AG04450 (cell line): Measurements from ENCODE around the gene TRAK1. TPM values are rescaled to one million over a fixed set of nuclear protein-coding genes. Genes with fewer than 3 reads are reported as not detected.

ENCODE experiments used
- CTCF ChIA-PET: fragments of 300-600, 350-600 bp; formaldehyde crosslinking; extraction: SDS; loops from one replicate; lab custom pipeline; 2022; ENCODE audit warnings: antibody characterized with exemption, inconsistent platforms; lab: Charles Lee
- POLR2A ChIA-PET: fragments of 350-600 bp; formaldehyde crosslinking; extraction: SDS; loops from one replicate; lab custom pipeline; 2021; ENCODE audit warnings: antibody characterized with exemption, inconsistent platforms; lab: Yijun Ruan, JAX
- DNase-seq: peaks from one replicate; pipeline ENCODE4 v3.0.0-alpha.2; 2011; ENCODE audit warnings: low read depth, low spot score
- H3K27ac ChIP-seq: one replicate; pipeline ENCODE4 v1.5.1; 2012; ENCODE audit warnings: low read depth, low read length, control low read depth
- H3K27me3 ChIP-seq: one replicate; pipeline ENCODE4 v1.6.0; 2012; ENCODE audit warnings: low read length; ENCODE audit not compliant: control insufficient read depth, insufficient read depth
- H3K4me3 ChIP-seq: 2 replicates; pipeline ENCODE4 v1.5.1; 2011; ENCODE audit warnings: mild to moderate bottlenecking, low read depth, low read length, control low read depth
- H3K9me3 ChIP-seq: 2 replicates; pipeline ENCODE4 v1.5.1; 2012; ENCODE audit warnings: low read length; ENCODE audit not compliant: control insufficient read depth, insufficient read depth
- polyA plus RNA-seq: library from polyadenylated mRNA; depleted of rRNA; stranded (reverse); fragments of >200 nt; gene quantifications from 2 replicates; pipeline ENCODE4 v1.2.3, GENCODE V29; 2011
- TF ChIP-seq, protein P1 (sequence below): IDR thresholded peaks from 2 replicates; pipeline ENCODE4 v1.5.1; 2011; ENCODE audit warnings: low read depth, low read length, control low read depth, inconsistent platforms

The TRAK1 gene
- polyA plus RNA-seq, 1 experiment = 22.3 TPM

DNA sequence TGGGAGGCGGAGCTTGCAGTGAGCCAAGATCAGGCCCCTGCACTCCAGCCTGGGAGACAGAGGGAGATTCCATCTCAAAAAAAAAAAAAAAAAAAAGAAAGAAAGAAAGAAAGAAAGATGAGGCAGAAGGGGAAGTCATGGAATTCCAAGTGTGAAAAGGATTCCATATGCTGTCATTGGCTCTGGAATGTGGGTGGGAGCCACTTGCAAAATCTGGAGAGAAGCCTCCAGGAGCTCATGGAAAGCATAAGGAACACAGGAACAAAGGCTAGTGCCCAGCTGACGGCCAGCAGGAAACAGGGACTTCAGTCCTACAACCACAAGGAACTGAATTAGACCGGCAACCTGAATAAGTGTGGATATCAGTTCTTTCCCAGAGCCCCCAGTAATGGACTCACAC is 12.5 kb upstream of the TRAK1 start:
- CTCF ChIA-PET = interaction anchor here (0.7 to 4.6 kb wide), 3 partner anchors 21 to 190 kb away, joined by 3 to 25 read pairs (median 4); no protein-coding TSS in a partner anchor
- H3K4me3 ChIP-seq = no peak overlapping the region
- no peak for DNase-seq
- H3K27me3 ChIP-seq = no peaks in the 10 kb centered on the region
- peaks cover 3% of the 10 kb centered on the region; the same call in 1 of the 2 replicates for H3K9me3 ChIP-seq
- POLR2A ChIA-PET = no interaction called here
- TF ChIP-seq, protein P1, sequence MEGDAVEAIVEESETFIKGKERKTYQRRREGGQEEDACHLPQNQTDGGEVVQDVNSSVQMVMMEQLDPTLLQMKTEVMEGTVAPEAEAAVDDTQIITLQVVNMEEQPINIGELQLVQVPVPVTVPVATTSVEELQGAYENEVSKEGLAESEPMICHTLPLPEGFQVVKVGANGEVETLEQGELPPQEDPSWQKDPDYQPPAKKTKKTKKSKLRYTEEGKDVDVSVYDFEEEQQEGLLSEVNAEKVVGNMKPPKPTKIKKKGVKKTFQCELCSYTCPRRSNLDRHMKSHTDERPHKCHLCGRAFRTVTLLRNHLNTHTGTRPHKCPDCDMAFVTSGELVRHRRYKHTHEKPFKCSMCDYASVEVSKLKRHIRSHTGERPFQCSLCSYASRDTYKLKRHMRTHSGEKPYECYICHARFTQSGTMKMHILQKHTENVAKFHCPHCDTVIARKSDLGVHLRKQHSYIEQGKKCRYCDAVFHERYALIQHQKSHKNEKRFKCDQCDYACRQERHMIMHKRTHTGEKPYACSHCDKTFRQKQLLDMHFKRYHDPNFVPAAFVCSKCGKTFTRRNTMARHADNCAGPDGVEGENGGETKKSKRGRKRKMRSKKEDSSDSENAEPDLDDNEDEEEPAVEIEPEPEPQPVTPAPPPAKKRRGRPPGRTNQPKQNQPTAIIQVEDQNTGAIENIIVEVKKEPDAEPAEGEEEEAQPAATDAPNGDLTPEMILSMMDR = no peak
- no peak overlapping the region for H3K27ac ChIP-seq

DNA sequence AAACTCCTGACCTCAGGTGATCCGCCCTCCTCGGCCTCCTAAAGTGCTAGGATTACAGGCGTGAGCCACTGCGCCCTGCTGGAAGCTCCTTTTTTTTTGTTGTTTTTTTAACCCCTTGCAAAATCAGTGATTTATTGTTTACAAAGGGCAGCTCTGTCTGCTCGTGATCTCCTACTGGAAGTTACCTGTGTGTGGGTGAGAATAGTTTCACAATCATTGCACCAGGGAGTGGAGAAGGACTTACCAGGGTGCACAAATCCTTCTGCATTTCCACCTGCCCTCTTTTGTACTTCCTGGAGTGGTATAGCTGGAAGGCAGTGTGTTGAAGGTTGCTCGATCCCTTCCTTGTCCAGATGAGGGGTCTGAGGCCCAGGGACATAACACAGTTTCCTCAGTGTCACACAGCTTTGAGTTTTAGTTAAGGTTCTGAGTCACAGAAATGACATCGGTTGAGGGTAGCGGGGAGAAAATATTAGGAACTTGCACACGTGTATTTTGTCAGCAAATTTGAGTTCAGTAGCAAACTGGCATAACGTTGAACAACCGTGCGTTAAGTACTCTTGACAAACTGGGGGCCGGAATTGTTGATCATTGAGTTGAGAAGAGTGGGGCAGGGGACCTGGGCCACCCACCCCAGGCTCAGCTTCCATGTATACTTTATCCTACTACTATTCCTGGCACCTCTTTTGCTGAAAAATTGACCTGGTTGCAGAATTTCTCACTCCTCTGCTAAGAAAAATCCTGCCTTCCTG is 11.3 kb upstream of the TRAK1 start:
- H3K27me3 ChIP-seq = no peaks in the 10 kb centered on the region
- peaks cover 3% of the 10 kb centered on the region; the same call in 1 of the 2 replicates for H3K9me3 ChIP-seq
- TF ChIP-seq, protein P1 = no peak
- ChIA-PET POLR2A (interaction anchor here (1.3 kb wide), 1 partner anchor 13 kb away, joined by 4 read pairs; no protein-coding TSS in a partner anchor), CTCF (interaction anchor here (0.6 to 4.6 kb wide), 3 partner anchors 19 to 746 kb away, joined by 4 to 25 read pairs (median 6); no protein-coding TSS in a partner anchor)
- no peak overlapping the region for H3K4me3 ChIP-seq
- no peak for DNase-seq
- H3K27ac ChIP-seq = no peak overlapping the region

DNA sequence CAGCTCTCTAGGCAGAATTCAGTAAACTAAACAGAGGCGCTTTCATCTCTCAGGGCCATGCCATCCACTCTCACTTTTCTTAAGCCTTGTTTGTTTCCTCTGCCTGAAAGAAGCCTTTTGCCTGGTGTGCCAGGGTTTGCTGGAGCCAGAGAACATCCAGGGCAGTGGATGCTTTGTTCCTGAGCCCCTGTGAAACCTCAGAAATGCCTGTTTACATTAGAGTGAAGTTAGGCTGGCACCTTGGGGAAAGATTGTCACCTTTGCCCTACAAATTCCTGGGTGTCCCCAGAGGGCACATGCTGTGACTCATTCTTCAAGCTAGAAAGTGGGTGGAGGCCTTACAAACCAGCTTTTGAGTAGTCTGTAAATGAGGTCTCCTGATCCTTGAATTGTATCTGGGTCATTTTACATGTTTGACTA is 10.7 kb upstream of the TRAK1 start:
- H3K4me3 ChIP-seq = no peak overlapping the region
- no peak overlapping the region for H3K27ac ChIP-seq
- CTCF ChIA-PET = interaction anchor here (4.6 kb wide), 1 partner anchor 19 kb away, joined by 25 read pairs; no protein-coding TSS in a partner anchor

DNA sequence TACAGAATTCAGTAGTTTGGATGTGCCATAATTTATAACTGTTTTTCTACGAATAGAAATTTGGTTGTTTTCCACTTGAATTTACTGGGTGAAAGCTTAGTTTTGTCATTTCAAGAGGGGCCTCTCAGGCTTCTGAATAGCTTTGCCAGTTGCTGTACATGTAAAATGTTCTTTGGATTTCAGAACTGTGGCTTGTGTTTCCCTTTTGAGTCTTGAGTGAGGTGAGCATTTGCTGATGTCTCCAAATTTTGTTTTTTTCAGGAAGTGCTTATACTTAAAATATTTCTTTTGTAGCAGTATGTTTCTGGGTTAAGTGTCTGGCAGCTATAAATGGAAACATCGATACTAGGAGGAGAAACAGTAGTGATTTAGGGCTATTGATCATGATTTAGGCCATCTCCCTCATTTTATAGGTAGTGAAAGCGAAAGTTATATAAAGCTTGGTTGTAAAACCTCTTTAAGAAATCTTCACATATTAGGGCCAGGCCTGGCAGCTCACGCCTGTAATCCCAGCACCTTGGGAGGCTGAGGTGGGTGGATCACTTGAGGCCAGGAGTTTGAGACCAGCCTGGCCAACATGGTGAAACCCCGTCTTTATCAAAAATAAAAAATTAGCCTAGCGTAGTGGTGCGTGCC is 9.2 kb upstream of the TRAK1 start:
- TF ChIP-seq, protein P1 = no peak
- Histone ChIP-seq H3K4me3 (no peak overlapping the region), H3K9me3 (peaks cover 3% of the 10 kb centered on the region; the same call in 1 of the 2 replicates), H3K27ac (no peak overlapping the region), H3K27me3 (no peaks in the 10 kb centered on the region)
- POLR2A ChIA-PET = no interaction called here
- CTCF ChIA-PET = interaction anchor here (4.6 kb wide), 1 partner anchor 17 kb away, joined by 25 read pairs; no protein-coding TSS in a partner anchor
- no peak for DNase-seq

More for the DNA sequence above, 10.7 kb upstream of the TRAK1 start:
- peaks cover 3% of the 10 kb centered on the region; the same call in 1 of the 2 replicates for H3K9me3 ChIP-seq
- DNase-seq = no peak
- POLR2A ChIA-PET = interaction anchor here (1.3 kb wide), 1 partner anchor 14 kb away, joined by 4 read pairs; no protein-coding TSS in a partner anchor
- TF ChIP-seq, protein P1 = no peak
- H3K27me3 ChIP-seq = no peaks in the 10 kb centered on the region
